Measurements from ENCODE around the gene TP53I3.
"Not testable (repeated sequence)": the region's sequence is repeated elsewhere in the genome, so short reads cannot be mapped to it uniquely, and the experiment has no call there.

Gene TP53I3

GRCh38 chr2:24095171-24095677 lies 10.6 kb upstream of the TP53I3 start:
- DNase-seq, result not testable (repeated sequence)

- DNase-seq, result not testable (repeated sequence)
Measured at GRCh38 chr2:24093270-24093669, 8.6 kb upstream of the TP53I3 start.

GRCh38 chr2:24088821-24089359 lies 4.3 kb upstream of the TP53I3 start:
- no peak for DNase-seq

GRCh38 chr2:24087032-24087431 lies 2.4 kb upstream of the TP53I3 start:
- DNase-seq, result no peak

- no peak for DNase-seq
Measured at GRCh38 chr2:24086241-24086640, 1.6 kb upstream of the TP53I3 start.

- DNase-seq, result no peak
Measured at GRCh38 chr2:24085200-24085489, 511 bp upstream of the TP53I3 start.

- DNase-seq, result no peak
Measured at GRCh38 chr2:24083567-24084385, 858 bp downstream of the TP53I3 start.

- DNase-seq, result no peak
Measured at GRCh38 chr2:24082787-24083566, 1.7 kb downstream of the TP53I3 start.

GRCh38 chr2:24080701-24081100 lies 3.9 kb downstream of the TP53I3 start:
- DNase-seq, result no peak

GRCh38 chr2:24077879-24078278 lies 6.8 kb downstream of the TP53I3 start:
- no peak for DNase-seq

- no peak for DNase-seq
Measured at GRCh38 chr2:24077535-24077877, 7.1 kb downstream of the TP53I3 start.

GRCh38 chr2:24076849-24077534 lies 7.6 kb downstream of the TP53I3 start:
- DNase-seq, result no peak

- DNase-seq, result peak; percentile 99
Measured at GRCh38 chr2:24075915-24076848, 8.5 kb downstream of the TP53I3 start, which contains the start of gene SF3B6. Gene SF3B6, minus strand, starts transcription at chr2:24076326. Its CDS starts 97 bp downstream, at chr2:24076229.

- DNase-seq, result no peak
Measured at GRCh38 chr2:24075259-24075658, 9.4 kb downstream of the TP53I3 start.

- DNase-seq, result no peak
Measured at GRCh38 chr2:24073816-24074215, 10.8 kb downstream of the TP53I3 start.

GRCh38 chr2:24072259-24072658 lies 12.4 kb downstream of the TP53I3 start:
- no peak for DNase-seq

- DNase-seq, result no peak
Measured at GRCh38 chr2:24065341-24065740, 19.3 kb downstream of the TP53I3 start.

- no peak for DNase-seq
Measured at GRCh38 chr2:24058564-24059271, 25.9 kb downstream of the TP53I3 start.

- no peak for DNase-seq
Measured at GRCh38 chr2:24055750-24056149, 28.9 kb downstream of the TP53I3 start.

GRCh38 chr2:24054366-24055010 lies 30.1 kb downstream of the TP53I3 start:
- DNase-seq, result no peak

- no peak for DNase-seq
Measured at GRCh38 chr2:24052951-24053350, 31.7 kb downstream of the TP53I3 start.

Data from activated CD8-positive, alpha-beta memory T cell treated with anti-CD3 and anti-CD28 coated beads for 24 hours (primary cell).